G401.6 (cell line): ENCODE measurements around the gene ESPNL.
"Not testable (repeated sequence)": the region's sequence is repeated elsewhere in the genome, so short reads cannot be mapped to it uniquely, and the experiment has no call there.

Experiments used
- FAIRE-seq: peaks from 2 replicates; lab custom pipeline; 2012; peaks lifted over from hg19 to GRCh38; lab: Jason Lieb, UNC

The ESPNL gene, protein sequence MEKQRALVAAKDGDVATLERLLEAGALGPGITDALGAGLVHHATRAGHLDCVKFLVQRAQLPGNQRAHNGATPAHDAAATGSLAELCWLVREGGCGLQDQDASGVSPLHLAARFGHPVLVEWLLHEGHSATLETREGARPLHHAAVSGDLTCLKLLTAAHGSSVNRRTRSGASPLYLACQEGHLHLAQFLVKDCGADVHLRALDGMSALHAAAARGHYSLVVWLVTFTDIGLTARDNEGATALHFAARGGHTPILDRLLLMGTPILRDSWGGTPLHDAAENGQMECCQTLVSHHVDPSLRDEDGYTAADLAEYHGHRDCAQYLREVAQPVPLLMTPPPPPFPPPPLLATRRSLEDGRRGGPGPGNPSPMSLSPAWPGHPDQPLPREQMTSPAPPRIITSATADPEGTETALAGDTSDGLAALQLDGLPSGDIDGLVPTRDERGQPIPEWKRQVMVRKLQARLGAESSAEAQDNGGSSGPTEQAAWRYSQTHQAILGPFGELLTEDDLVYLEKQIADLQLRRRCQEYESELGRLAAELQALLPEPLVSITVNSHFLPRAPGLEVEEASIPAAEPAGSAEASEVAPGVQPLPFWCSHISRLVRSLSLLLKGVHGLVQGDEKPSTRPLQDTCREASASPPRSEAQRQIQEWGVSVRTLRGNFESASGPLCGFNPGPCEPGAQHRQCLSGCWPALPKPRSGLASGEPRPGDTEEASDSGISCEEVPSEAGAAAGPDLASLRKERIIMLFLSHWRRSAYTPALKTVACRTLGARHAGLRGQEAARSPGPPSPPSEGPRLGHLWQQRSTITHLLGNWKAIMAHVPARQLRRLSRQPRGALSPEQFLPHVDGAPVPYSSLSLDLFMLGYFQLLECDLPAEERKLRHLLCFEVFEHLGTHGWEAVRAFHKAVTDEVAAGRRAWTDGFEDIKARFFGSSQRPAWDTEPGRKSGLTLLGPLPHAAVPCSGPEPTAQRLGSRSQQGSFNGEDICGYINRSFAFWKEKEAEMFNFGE

DNA sequence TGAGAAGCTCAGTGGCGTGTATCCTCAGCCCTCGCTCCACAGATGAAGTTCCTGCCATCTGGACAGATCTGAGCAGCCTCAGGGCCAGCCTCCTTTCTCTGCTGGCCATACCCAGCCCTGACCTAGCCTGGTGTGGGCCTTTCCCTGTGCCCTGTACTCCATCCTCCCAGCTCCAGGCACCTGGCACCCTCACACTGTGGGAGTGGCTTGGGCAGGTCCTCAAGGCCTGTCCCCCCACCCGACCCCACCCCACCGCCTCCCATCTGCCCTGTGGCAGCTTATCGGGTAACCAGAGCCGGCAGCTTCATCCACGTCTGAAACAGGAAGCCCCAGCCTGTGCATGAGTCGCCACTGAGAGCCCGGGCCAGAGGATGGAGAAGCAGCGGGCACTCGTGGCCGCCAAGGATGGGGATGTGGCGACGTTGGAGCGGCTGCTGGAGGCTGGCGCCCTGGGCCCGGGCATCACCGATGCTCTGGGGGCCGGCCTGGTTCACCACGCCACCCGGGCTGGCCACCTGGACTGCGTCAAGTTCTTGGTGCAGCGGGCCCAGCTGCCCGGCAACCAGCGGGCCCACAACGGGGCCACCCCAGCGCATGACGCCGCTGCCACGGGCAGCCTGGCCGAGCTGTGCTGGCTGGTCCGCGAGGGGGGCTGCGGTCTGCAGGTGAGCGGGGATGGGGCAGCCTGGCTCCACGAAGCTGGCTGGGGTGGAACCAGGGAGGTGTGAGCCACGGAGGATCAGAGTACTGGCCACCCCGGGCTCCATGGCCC lies at the start of gene ESPNL:
ESPNL (plus strand) TSS at position 292 of the 772 bp plus-strand sequence; CDS start at position 372, 80 bp downstream.
- no peak for FAIRE-seq

DNA sequence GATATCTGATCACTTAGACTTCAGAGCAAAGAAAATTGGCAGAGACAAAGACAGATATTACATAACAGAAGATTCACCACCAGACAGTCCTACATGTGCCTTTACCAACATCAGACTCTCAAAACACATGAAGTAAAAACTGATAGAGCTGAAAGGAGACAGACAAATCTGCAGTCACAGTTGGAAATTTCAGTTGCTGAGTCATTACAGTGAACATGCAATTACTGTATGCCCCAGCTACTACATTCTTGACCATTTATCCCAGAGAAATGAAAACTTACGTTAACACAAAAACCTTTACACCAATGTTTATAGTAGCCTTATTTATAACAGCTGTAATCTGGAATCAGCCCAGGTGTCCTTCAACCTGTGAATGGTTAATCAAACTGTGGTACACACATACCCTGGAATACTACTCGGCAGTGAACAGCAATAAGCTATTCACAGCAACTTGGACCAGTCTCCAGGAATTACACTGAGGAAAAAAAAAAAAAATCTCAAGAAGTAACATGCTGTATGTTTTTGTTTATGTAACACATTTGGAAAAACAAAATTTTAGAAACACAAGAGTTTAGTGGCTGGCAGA lies 46.9 kb upstream of the ESPNL start:
- FAIRE-seq: no peak

DNA sequence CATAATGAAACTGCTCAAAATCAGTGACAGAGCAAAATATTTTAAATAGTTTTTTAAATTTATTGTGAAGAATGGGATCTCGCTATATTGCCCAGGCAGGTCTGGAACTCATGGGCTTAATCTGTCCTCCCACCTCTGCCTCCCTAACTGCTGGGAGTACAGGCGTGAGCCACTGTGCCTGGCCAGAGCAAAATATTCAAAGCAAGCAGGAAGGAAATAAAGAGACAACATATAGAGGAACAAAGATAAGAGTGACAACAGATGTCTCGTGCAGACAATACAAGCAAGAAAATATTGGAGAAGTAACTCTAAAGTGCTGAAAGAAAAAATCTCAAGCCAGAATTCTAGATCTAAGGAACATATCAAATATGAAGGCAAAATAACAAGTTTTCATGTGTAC lies 44.3 kb upstream of the ESPNL start:
- FAIRE-seq: no peak

DNA sequence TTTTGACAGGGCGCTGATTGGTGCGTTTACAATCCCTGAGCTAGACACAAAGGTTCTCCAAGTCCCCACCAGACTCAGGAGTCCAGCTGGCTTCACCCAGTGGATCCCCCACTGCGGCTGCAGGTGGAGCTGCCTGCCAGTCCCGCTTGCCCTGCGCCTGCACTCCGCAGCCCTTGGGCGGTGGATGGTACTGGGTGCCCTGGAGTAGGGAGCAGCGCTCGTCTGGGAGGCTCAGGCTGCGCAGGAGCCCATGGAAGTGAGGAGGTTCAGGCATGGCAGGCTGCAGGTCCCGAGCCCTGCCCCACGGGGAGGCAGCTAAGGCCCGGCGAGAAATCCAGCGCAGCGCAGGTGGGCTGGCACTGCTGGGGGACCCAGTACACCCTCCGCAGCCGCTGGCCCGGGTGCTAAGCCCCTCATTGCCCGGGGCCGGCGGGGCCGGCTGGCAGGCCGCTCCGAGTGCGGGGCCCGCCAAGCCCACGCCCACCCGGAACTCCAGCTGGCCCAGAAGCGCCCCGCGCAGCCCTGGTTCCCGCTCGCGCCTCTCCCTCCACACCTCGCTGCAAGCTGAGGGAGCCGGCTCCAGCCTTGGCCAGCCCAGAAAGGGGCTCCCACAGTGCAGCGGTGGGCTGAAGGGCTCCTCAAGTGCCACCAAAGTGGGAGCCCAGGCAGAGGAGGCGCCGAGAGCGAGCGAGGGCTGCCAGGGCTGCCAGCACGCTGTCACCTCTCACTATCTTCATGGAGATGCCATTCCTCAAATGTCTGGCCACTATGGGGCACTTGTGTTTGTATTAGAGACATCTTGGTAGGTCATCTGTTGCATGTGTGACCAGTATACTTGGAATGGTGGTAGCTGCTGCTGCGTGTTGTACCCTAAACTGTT lies 42.2 kb upstream of the ESPNL start:
- not testable (repeated sequence) for FAIRE-seq

DNA sequence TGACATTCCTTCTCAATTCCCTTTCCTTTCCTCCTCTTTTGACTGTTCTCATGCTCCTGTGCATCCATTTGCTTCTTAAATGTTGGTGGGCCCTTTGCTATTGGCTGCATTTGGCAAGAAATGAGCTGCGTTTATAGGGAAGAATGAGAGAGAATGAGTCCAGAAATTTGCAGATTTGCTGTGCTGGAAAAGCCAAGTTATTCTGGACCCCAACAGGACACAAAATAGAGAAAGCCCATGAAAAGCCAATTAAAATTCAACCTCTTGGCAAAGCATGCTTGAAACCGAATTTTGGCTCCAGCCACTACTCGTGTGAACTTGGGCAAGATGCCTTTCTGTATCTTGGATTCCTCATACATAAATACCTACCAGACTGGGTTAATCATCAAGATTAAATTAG lies 40.6 kb upstream of the ESPNL start:
- no peak for FAIRE-seq

DNA sequence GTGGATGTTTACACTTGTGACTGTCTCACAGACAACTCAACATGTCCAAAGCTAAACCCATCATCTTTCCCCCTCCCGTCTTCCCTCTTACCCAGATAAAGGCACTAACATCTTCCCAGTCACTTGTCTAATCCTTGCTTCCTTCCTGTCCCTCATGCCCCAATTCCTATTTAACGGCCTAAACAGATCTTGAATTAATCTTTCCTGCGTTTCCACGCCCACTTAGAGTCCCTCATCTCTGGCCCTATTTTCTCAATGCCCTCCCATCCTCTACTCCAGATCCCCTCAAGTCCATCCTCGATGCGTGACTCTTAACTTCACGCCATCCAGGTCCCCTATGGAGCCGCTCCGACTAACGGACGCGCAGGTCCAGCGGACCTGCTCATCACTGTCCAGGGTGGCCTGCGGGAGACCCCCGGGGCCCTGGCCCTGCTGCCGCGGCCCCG lies 40.0 kb upstream of the ESPNL start:
- no peak for FAIRE-seq

DNA sequence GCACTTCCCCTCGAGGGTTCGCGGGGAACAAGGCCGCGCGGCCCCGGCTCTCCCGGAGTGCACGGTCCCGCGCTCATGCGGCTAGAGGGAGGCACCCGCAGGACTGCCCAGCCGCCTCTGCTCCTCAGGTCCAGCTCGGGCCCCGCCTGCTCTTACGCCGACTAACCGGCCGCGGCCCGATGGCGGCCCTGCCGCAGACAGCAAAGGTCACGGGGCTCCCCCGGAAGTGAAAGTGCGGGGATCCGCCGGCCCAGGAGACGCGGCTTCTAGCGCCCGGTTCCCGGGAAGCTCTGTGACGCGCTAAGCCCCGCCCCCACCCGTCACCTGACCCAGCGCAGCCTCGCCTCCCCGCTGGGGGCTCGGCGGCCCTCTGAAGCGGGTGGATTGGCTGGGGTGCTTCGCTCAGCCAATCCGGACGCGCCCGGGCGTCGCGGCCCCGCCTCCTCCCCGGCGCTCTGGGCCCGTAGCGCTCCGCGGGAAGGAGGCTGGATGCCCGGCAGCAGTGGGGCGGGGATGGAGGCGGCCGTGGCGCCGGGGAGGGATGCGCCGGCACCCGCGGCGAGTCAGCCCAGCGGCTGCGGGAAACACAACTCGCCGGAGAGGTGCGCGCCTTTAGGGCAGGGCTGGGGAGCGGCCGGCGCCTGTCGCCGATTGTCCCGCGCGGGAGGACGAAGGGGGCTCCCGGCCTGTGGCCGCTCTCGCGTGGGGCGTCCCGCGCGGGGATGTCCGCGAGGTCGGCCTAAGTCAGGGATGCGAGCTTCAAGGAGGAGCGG lies 39.4 kb upstream of the ESPNL start, which contains the start of gene SCLY:
SCLY (plus strand) TSS at position 460 of the 773 bp plus-strand sequence; CDS start at position 514, 54 bp downstream.
- FAIRE-seq: peak; percentile 93

DNA sequence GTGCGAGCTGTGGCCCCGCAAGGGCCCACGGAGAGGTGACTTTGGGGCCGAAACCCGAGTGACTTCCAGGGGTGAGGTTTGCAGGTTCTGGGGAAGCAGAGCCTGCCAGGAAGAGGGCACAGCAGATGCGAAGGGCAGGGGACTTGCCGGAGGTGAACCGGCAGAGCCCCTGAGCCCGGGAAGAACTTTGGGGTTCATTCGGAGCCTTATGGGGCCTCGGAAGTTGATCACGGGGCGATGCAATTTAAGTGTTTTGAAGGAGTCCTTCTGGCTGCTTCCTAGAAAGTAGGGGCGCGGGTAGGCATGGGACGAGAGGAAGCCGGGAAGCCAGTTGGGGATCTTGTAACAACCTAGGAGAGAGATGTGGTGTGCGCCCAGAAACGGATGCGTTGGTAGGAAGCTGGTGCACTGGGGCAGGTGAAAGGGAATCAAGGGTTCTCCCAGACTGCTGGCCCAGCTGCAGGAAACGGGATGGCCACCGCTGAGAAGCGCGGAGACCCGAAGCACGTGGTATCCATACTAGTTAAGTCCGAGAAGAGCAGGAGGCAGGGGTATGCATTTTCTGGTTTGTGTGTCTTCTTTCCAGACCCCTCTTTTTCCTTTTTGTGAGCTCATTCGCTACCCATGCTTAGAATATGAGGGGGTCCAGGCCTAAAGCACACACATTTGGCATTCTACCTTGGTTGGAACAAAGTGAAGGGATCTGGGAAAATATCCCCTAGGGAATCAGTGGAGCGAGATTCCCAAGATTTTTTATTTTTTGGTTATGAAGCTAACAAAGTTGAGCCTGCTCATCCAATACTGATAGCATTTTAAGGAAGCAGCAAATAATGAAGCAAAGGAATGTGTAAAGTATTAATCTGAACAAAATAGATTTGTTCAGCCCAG lies 38.6 kb upstream of the ESPNL start:
- FAIRE-seq: no peak

DNA sequence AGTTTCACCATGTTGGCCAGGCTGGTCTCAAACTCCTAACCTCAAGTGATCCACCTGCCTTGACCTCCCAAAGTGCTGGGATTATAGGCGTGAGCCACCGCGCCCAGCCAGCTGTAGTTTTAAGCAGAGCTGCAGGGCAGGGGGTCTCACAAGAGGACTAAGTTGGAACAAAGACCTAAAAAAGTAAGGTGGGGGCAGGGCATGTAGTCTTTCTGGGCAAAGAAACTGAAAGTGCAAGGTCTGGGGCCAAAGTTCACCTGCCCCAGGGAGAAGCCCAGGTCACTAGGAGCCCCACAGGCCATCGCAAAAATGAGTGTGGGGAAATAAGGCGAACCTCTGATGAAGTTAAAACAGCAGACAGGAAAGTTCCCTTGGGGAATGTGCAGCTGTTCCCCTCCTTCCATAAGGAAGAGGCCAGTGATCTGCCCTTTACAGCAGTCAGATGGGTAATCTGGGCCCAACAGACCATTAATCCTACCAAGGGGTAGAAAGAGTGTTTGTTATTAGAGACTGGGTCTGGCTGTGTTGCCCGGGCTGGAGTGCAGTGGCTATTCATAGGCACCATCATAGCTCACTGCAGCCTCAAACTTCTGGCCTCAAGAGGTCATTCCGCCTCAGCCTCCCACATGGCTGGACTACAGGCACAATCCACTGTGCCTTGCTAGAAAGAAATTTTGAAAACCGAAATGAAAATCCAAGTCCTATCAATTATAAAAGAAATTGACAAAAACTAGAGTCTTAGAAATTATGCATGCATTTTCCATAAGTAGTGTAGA lies 36.5 kb upstream of the ESPNL start:
- no peak for FAIRE-seq

DNA sequence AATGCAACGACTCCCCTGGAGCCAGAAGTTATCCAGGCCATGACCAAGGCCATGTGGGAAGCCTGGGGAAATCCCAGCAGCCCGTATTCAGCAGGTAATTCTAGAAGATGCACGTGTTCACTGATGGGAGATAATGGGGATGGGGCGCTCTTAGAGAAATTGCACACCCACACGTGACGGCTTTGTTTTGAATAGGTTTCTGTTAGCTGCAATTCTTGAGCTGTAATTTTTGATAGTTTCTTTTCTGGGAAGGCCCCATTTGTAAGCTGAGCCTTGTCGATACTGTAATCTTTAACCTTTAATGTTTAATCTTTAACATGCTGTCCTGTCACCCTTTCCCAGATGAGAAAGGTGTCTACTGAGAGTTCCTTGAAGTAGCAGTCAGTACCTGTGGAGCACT lies 35.8 kb upstream of the ESPNL start:
- FAIRE-seq: no peak

DNA sequence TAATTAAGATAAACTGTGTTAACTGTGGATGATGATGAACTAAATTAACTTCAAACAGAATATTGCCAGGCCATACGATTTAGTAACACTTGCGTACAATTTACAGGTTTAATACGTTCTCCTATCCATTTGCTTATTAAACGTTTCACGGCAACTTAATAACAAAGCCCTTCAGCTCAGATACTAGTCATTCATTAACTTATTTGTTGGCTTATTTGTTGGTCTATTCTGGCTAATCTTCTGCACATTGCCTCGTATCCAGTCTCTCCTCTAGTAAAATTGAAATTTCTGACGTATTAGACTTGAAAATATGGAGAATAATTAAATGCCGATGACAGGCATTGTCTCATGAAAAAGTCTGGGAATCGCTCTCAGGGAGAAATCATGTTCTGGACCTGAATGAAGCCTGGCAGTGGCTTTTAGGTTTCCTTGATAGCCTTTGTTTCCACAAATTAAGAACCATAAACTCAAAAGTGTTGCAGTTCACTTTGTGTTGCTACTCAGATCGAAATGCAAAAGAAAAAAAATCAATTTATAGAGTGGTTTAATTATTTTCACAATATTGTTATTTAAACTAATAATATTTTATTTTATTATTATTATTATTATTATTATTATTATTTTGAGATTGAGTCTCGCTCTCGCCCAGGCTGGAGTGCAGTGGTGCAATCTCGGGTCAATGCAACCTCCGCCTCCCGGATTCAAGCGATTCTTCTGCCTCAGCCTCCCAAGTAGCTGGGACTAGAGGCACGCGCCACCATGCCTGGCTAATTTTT lies 34.9 kb upstream of the ESPNL start:
- no peak for FAIRE-seq

DNA sequence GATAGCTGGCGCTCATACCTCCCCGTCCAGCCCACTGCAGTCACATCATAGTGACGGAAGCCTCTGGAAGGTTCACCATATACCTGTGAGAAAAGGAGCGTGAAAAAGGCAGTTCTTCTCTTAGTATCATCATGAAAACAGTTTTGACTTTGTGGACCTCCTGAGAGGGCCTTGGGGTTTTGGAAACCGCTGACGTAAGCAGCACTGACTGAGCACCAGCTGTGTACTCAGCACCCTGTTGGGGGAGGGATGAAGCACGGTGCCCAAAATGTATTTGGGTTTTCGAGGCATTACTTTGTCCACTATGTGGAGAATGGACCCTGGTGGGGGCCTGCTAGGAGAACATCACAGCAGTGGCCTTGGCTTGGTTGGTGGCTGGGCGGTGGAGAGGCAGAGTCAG lies 33.9 kb upstream of the ESPNL start:
- FAIRE-seq: no peak

DNA sequence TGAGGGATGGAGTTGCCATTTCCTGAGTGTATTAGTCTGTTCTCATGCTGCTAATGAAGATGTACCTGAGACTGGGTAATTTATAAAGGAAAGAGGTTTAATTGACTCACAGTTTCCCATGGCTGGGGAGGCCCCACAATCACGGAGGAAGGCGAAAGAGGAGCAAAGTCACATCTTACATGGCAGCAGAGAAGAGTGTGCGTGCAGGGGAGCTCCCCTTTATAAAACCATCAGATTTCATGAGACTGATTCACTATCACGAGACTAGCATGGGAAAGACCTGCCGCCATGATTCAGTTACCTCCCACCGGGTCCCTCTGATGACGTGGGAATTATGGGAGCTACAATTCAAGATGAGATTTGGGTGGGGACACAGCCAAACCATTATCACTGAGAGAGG lies 33.4 kb upstream of the ESPNL start:
- FAIRE-seq: not testable (repeated sequence)

DNA sequence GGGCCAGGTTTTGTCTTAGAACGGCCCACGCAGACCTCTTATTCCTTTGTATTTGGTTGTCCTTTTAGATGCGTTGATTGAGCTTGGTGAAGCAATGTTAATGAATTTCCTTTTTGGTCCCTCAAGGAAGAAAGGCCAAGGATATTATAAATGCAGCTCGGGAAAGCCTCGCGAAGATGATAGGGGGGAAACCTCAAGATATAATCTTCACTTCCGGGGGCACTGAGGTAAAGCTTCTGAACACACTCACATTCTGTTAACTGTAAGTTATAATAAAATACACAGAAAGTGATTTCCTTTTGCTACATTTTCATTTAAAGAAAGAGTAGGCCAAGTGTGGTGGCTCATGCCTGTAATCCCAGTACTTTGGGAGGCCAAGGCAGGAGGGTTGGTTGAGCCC lies 32.2 kb upstream of the ESPNL start:
- no peak for FAIRE-seq

DNA sequence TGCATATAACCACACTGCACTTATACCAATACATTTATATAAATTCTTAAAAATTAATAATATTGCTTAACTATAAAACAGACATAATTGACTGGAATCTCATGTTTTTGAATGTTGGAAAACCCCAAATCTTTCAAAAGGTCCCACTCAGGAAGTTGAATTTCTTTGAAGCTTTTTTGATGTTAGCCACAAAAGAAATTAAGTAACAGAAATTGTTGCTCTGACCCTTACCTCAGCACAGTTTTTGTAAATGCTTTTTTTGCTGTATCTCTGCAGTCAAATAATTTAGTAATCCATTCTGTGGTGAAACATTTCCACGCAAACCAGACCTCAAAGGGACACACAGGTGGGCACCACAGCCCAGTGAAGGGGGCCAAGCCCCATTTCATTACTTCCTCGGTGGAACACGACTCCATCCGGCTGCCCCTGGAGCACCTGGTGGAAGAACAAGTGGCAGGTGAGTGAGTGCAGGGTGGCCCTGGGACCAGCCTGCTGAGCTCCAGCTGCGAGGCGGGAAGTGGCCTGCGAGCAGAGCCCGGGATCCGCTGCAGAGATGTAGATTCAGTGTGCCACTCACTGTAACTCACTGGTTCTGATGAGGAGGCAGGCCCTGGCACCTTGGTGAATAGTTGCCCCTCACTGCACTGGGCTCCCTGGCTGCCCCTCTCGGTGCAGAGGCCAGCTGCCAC lies 31.0 kb upstream of the ESPNL start:
- no peak for FAIRE-seq

DNA sequence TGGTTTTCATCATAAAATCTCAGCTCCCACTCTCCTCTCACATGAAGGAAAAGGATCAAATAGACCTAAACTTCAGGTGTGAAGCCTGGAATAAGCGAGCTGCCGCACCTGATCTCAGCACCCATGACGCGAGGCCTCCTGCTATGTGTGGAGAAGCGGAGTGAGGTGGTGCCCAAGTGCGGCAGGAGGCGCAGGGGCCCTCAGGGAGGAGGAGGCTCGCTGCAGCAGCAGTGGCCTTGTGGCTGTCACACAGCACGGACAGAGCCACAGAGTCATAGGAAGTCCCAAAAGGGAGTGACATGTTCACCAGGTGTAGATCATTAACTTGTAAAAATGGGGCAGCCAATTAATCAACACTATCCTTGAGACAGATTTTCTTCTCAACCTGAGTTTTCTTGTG lies 30.3 kb upstream of the ESPNL start:
- no peak for FAIRE-seq

DNA sequence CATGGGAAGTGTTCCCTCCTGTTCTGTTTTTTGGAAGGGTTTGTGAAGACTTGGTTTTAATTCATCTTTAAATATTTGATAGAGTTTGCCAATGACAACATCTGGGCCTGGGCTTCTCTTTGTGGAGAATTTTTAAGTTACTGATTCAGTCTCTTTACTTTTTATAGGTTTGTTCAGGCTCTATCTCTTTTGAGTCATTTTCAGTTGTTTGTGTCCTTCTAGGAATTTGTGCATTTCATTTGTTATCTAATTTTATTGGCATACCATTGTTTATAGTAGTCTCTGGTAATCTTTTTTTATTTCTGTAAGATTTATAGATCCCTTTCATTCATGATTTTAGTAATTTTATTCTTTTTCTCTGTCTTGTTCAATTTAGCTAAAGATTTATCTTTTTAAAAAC lies 24.7 kb upstream of the ESPNL start:
- FAIRE-seq: peak; percentile 60
